ENCODE results near the gene TNFRSF25.

Gene TNFRSF25

DNA sequence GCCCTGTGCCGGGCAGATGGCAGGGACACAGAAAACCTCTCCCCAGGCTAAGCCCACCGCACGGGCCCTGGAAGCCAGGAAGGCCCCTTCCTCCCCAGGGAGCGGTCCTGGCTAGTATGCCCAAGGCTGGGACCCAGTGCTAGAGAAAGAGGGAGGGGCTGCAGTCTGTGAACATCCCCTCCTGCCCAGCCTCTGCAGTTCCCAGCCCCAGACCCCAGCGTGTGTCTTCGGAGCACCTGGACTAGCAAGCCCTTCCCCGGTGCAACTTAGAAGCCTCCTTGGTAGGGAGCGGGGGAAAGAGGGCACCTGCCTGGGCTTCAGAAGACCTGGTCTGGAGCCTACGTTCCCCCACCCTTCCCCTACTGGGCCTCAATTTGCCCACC is 23.4 kb upstream of the TNFRSF25 start:
- no peak overlapping the region for H3K4me3 ChIP-seq (replicated peaks; ENCODE audit: low read depth, low read length)
- no peaks in the 10 kb centered on the region for H3K36me3 ChIP-seq (ENCODE audit: control insufficient read depth, insufficient read depth, low read length)
- no peaks in the 10 kb centered on the region; the same call in 1 of the 2 replicates for H3K27me3 ChIP-seq (replicated peaks; ENCODE audit: control insufficient read depth, insufficient read depth, low read length)
- no peak for TF ChIP-seq CTCF (IDR thresholded peaks at IDR 0.05; ENCODE audit: insufficient read depth, low read length, poor library complexity, severe bottlenecking)
- DNase-seq (ENCODE audit: extremely low read depth, insufficient read length): no peak

- no peaks in the 10 kb centered on the region; the same call in 1 of the 2 replicates for H3K27me3 ChIP-seq (replicated peaks; ENCODE audit: control insufficient read depth, insufficient read depth, low read length)
- H3K36me3 ChIP-seq (ENCODE audit: control insufficient read depth, insufficient read depth, low read length): no peaks in the 10 kb centered on the region
- no peak overlapping the region for H3K4me3 ChIP-seq (replicated peaks; ENCODE audit: low read depth, low read length)
- no peak for DNase-seq (ENCODE audit: extremely low read depth, insufficient read length)
- TF ChIP-seq CTCF (IDR thresholded peaks at IDR 0.05; ENCODE audit: insufficient read depth, low read length, poor library complexity, severe bottlenecking): no peak
Observed at GRCh38 chr1:6488602-6489382, 22.8 kb upstream of the TNFRSF25 start.

DNA sequence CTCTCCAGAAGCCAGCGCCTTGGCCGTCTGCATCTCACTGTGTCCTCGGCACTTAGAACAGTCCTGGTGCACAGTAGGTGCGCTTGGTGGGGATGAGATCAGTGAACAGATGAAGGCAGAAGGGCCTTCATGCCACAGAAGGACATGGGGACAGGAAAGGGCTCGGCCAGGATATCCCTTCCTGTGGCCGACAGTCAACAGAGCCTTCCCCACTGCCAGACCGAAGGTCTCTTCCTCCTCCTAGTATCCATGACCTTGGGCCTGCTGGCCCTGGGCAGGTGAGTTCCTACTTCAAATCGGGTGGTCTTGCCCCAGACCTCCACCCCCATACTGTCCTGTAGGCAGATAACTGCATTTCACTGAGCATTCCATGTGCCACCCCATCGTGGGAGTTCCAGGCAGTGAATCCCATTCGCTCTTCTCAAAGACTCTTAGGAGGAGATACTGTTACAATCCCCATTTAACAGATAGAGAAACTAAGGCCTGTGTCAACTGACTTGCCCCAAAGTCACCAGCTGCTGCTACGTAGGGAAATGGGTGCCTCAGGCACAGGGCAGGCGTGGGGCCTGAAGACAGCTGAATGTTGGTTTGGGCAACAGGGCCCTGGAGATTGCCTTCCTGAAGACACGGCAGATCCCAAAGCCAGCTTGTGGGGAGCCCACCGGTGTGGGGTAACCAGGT is 22.0 kb upstream of the TNFRSF25 start:
- DNase-seq (ENCODE audit: extremely low read depth, insufficient read length): no peak
- no peak for TF ChIP-seq CTCF (IDR thresholded peaks at IDR 0.05; ENCODE audit: insufficient read depth, low read length, poor library complexity, severe bottlenecking)
- H3K36me3 ChIP-seq (ENCODE audit: control insufficient read depth, insufficient read depth, low read length): no peaks in the 10 kb centered on the region

DNA sequence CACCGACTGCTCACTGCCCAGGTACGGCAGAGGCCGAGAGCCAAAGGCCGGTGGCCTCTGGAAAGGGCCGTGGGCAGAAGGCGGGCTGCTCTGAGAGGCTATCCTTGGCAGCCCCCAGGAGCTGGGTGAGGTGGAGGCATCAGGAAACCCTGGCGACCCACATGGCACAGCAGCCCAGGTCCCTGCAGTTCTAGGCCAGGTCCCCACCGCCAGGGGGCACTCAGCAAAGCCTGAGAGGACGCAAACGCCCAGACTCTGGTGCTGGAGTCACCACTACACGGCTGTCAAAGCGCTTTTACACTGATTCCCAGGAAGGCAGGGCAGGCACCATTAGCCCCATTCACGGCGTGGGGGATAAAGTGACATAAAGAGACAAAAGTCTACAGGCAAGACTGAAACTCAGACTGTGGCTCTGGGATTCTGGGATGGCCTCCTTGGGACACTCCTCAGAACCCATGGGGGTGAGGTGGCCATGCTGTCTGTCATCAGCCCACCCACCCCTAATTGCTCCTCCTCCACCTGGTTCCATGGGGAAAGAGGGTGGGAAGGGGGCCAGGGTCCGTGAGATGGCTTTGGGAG is 20.5 kb upstream of the TNFRSF25 start:
- no peaks in the 10 kb centered on the region; the same call in 1 of the 2 replicates for H3K27me3 ChIP-seq (replicated peaks; ENCODE audit: control insufficient read depth, insufficient read depth, low read length)
- TF ChIP-seq CTCF (IDR thresholded peaks at IDR 0.05; ENCODE audit: insufficient read depth, low read length, poor library complexity, severe bottlenecking): peak; percentile 98
- no peaks in the 10 kb centered on the region for H3K36me3 ChIP-seq (ENCODE audit: control insufficient read depth, insufficient read depth, low read length)
- no peak overlapping the region for H3K4me3 ChIP-seq (replicated peaks; ENCODE audit: low read depth, low read length)
- DNase-seq (ENCODE audit: extremely low read depth, insufficient read length): peak; percentile 56

More for the DNA sequence above, 22.0 kb upstream of the TNFRSF25 start:
- Histone ChIP-seq H3K27me3 (replicated peaks; ENCODE audit: control insufficient read depth, insufficient read depth, low read length) (no peaks in the 10 kb centered on the region; the same call in 1 of the 2 replicates), H3K4me3 (replicated peaks; ENCODE audit: low read depth, low read length) (no peak overlapping the region)

DNA sequence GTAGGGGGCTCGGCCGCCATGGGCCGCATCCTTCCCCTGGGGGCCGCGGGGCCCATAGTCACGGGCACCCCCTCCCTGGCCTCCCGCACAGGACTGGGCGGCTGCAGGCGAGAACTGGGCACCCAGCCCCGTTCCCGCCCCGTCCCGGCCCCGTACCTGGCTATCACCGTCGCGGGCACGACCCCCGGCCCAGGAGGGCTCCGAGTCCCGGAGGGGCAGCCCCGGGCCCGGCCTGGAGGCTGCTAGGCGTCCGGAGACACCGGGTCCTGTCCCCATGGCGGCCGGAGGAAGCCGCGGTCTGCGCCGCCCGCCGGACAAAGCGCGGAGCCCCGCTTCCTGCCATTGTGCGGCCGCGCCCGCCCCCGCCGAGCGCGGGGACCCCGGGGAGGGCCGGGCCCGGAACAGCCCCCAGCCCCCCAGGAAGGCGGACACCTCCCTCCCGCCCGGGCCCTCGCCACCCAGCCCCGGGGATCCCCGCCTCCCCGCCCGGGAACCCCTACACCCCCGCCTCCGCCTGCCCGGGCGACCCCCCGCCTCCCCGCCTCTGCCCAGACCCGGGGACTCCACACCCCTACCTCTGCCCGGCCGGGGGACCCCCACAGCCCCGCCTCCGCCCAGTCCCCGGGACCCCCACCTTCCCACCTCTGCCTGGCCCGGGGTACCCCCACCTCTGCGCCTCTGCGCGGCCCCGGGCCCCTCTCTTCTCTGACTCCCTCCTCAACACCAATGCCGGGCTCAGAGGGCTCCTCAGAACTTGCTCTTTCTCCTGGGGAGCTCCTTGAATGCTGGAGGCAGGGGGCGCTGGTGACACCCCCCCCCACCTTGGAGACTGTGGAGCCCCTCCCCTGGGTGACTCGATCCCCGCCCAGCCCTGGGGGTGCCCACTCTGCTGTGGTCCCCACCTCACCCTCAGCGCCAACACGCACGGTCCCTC is 19.5 kb upstream of the TNFRSF25 start:
- Histone ChIP-seq H3K4me3 (replicated peaks; ENCODE audit: low read depth, low read length) (peak overlapping the region; percentile 27; the same call in 1 of the 2 replicates), H3K27me3 (replicated peaks; ENCODE audit: control insufficient read depth, insufficient read depth, low read length) (no peaks in the 10 kb centered on the region; the same call in 1 of the 2 replicates), H3K36me3 (ENCODE audit: control insufficient read depth, insufficient read depth, low read length) (no peaks in the 10 kb centered on the region)
- peak; percentile 12 for TF ChIP-seq CTCF (IDR thresholded peaks at IDR 0.05; ENCODE audit: insufficient read depth, low read length, poor library complexity, severe bottlenecking)
- no peak for DNase-seq (ENCODE audit: extremely low read depth, insufficient read length)

Measured in GM06990 (cell line).